Measurements from ENCODE around the gene KDM5C.
A peak's percentile ranks its signal among the peaks of the same experiment; 100 is the strongest.

The KDM5C gene

DNA sequence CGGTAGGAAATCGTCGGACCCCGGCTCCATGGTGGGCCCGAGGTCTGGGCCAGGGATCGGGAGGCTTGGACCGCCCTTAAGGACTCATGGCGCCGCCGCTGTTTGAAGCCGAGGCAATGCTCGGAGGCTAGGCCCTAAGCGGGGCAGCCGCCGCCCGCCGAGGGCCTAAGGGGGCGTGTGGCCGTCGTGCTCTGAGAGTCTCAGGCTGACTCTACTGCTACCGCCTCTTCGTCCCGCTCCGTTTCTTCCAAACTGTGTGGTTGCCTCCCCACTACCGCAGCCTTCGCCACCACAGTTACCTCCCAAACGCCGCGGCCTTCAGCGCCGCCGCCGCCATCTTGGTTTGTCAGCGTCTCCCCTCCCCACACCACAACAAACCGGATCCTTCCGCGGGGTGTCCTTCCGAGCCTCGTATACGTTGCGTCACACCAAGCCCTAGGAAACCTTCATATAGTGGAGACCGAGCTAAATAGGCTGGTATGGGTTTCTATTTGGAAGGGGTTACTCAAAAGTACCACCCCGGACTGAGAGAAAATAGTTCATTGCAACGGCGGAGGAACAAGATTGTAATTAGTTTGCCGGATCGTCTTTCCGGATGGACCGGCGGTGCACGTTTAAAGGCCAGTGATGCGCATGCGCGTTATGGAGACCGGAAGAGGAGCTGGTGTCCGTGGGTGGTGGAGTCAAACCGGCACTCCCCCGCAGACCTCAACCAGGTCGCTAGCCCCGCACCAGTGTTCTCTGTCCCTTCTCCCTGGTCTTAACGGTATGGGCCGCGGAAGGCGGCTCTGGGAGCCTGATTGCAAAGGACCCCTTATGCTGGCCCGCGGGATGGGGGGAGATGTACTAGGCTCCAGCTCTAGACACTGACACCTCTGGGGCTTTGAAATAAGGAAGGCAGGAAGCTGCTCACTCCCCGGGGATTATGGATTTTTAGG lies at the start of gene KDM5C:
Gene KDM5C (minus strand): TSS at position 348 of the 938 bp plus-strand sequence. CDS start 318 bp downstream, at position 30.
- peak; percentile 80 to 88 for DNase-seq

DNA sequence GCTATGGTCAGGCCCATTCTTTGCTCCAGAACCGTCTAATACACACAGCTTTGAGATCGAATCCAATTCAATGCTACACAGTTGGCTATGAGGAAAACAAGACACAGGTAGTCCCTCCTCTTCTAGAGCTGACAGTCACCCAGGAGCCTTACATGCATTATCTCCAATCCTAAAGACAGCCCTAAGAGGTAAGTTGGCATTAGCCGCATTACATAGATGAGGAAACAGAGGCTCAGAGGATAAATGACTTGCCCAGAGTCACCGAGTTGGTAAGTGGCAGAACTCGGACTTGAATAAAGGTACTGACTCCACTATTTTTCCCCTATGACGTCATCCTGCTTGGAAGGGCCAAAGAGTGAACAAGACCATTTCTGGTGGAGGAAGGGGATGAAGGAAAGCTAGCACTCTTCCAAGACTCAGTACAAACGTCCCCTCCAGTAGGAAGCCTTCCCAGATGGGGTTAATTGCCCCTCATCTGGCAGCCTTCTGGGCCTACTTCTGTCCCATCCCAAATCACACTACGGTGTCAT lies 47.9 kb upstream of the KDM5C start:
- no peak for DNase-seq

GRCh38 chrX:53269536-53270107 lies 44.6 kb upstream of the KDM5C start:
- no peak for DNase-seq

DNA sequence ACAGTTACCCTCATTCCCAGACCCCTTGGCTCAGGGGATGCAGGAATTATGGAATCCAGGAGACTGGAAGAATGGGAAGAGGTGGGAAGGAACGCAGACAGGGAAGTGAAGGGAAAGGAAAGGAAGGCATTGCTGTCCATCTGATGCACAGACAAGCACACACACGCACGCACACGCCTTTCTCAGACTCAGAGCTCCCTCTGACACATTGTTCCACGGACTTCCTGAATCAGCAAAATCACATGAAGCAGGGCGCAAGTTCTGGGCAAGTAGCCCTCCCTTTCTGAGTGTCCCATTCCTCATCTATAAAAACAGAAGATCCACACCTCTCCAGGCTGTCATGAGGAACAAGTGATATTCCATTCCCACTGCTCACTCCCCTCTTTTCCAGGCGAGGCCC lies 43.2 kb upstream of the KDM5C start:
- no peak for DNase-seq

DNA sequence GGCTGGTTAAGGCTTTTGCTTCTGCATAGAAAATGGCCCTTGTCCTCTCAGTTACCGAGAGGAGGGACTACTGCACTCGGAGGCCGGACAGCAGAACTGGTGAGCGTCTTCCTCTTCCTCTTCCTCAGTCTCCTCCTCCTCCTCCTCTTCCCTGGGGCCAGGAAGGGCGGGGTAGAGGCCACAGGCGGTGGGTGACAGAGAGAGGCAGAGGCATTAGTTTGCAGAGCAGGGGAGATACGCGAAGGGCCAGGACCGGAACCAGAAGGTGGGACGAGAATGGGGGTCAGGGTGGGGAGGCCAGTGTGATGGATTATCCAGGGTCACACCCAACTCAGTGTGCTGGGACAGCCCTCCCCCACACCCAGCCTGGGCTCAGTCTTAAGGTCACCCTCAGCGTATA lies 41.9 kb upstream of the KDM5C start:
- no peak for DNase-seq

GRCh38 chrX:53265771-53266574 lies 41.0 kb upstream of the KDM5C start:
- DNase-seq: no peak

GRCh38 chrX:53263597-53264094 lies 38.6 kb upstream of the KDM5C start:
- DNase-seq: no peak

DNA sequence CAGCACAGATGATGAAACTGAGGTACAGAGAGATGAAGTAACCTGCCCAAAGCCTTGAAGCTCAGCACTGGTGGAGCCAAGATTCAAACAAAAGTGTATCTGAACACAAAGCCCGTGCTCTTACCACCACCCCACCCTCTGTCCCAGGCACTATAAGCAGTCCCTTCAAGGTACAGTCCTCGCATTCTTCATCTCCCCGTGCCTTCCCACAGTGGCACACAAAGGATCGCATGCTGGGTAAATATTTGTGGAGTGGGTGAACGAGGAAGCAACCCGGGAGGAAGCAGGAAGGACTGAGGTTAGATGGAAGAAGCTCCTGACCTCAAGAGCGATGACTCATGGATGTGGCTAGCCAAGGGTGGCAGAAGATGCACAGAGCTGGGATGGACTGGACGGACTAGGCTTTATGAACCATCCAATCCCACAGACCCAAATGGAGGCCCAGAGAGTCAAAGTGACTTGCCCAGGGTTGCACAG lies 37.9 kb upstream of the KDM5C start:
- DNase-seq: no peak

DNA sequence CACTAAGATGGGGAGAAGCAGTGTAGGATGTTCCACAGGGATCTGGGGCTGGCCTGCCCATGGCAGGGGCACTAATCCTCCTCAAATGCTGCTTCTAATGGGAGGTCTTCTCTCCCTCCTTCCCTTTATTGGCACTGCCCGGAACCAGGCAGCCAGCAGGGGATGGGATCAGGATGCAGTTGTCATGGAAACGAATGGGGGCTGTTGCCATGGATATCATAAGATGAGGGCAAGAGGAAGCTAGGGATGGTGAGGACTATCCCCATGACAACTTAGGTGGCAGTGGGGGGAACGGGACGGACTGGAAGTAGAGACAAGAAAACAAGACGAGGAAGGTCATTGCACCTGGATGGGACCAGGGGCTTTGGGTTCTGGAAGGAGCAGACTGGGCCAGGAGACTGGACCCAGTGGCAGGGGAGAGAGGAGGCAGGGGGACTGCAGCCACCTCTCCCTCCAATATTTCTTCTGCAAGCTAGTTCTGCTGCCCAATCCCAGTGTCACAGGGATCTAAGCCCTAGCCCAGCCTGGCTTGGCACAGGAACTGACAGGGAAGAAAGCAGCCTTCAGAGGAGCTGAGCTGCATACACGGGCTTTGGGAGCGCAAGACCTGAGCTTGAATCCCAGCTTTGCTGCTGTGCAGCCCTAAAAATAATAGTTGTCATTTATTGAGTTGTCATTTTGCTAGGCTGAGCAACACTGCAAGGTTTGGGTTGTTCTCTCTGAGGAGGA lies 37.3 kb upstream of the KDM5C start:
- no peak for DNase-seq

- no peak for DNase-seq
Observed at GRCh38 chrX:53261355-53261972, 36.5 kb upstream of the KDM5C start.

DNA sequence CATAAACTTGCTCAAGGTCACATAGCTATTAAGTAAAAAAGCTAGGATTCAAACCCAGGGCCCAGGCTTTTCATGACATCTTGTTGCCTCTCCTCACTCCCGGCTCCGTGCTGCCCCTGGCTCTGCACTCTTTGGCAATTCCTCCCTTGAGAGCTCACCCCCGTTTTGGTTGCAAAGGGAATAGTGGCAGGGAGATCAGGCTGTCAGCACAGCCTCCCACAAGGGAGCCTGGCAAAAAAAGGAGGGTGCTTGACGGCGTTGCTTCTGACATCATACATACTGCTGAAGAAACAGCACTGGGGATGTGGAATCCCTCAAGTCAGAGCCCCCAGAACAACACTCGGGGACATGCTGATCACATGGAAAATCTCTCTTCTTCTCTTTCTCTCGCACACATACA lies 35.8 kb upstream of the KDM5C start:
- no peak for DNase-seq

DNA sequence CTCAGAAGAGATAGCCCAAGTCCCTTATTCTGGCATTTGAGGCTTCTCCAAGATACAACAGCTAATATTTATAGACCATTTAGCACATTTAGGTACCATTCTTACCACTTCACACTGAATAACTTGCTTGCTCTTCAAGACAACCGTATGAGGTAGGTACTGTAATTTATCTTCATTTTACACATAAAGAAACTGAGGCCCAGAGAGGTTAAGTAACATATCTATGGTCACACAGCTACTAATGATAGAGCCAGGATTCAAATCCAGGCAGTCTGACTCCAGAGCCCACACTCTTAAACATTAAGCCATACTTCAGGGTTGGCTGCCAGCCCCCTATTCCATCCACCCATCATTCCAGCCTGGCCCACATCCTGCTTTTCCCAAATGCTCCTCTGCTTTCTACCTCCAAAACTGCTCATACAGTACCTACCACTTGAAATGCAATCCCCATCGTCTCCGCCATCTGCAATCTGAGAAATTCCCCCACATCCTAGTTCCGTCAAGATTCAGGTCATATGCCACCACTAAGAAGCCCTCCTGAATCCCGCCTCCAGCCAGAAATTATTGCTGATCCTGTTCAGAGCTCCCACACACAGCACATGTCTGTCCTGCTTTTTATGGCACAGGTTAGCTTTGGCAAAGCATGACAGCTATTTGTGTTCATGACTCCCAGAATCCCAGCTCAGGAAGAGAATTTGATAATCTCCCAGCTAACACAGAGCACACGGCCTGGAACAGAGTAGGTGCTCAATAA lies 32.8 kb upstream of the KDM5C start:
- no peak for DNase-seq

- no peak for DNase-seq
Observed at GRCh38 chrX:53257166-53257565, 32.2 kb upstream of the KDM5C start.

DNA sequence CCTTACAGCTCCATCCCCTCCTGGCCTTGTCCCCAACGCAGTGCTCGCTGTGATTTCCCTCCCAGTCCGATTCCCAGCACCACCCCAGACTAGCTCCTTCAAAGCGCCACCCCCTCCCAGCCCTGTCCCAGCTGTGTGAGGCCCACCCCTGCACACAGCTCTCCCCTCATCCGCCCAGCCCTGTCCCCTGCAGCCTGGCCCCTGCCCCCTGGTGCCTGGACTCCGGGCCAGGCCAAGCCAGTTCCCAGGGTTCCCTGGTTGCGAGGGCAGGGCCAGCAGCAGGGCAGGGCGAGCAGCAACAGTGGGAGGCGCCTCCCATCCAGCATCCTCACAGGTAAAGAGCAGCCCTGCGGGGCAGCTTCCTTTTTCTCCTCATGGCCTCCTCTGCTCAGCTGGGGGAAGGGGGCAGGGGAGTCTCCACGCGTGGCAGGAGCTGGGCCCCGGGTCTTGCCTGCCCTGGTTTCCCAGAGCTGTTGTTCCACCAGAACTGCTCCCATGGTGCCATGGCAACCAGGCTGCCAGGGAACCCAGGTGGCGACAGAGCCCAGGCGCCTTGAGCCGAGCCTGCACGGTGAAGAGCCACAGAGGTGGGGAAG lies 31.5 kb upstream of the KDM5C start:
- no peak for DNase-seq

- DNase-seq: no peak
Observed at GRCh38 chrX:53255738-53256191, 30.8 kb upstream of the KDM5C start.

DNA sequence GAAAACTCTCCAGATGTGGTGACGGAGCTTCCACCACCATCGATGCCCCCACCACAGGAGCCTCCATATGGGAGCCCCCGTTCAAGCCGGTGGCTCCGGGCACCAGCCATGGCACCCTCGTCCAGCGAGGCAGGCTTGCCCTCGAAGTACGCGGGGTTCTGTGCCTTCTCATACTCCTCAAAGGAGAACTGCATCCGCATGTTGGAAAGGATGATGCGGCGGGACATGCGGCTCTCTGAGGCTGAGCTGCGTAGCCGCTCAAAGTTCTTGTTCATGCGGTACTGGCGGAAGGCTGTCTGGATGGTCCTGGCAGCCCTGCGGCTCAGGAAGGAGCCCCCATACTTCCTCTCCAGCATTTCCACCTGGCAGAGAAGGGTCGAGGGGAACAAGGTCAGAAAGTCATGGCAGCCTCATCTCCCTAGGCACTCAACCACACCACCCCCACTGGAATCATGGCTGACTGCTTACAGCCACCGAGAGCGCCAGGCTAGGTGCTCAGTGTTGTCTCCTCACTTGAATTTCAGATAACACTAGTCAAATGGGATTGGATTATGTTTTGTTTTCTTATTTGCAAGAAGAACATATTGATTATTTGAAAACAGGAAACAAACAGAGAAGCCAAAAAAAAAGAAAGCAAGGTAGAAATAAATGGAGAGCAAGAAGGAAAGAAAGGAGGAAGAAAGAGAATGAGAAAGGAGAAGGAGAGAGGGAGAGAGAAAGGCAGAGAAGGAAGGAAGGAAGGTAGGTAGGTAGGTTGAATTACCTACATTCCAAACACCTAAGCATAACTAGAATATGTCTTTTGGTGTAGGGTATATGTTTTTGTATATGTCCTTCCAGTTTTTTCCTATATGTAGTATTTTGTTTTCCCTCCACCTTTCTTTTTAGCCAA lies 29.8 kb upstream of the KDM5C start:
- no peak for DNase-seq

DNA sequence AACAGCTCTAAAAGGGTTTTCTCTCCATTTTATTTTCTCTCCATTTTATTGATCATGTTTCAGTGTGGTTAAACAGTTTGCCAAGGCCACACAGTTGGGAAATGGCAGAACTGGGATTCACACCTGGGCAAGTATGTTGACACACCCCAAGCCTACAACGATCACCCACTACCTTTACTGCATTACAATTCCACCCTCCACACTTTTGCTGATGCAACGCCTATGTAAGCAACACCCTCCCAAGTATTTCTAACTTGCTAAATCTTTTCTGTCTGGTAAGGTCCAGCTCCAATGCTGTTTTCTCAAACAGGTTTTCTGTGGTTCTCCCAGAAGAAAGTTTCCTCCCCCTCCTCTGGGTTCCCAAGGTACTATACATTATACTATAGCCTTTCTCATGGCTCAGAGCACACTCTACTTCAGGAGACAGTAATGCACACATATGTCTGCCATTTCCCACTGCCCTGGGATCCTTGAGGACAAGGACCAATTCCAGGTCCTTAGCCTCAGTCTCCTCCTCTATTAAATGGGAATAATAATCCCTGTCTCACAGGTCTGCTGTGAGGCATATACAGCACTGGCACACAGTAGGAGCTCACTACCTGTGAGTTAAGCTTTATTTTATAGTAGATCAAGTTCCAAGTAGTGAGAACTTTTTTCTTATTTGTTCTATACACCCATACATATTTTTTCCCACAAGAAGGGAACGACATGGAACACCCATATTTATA lies 28.4 kb upstream of the KDM5C start:
- no peak for DNase-seq

- no peak for DNase-seq
Observed at GRCh38 chrX:53251307-53251706, 26.3 kb upstream of the KDM5C start.

- DNase-seq: no peak
Observed at GRCh38 chrX:53250556-53250955, 25.5 kb upstream of the KDM5C start.
